GM19240 (cell line): ENCODE measurements around the gene SPAG16.

Experiments
- DNase-seq: peaks from one replicate; pipeline ENCODE4 v3.0.0; 2011; ENCODE audit warnings: low spot score; ENCODE audit not compliant: insufficient read length

The SPAG16 gene

GRCh38 chr2:214156971-214157370 lies 872.7 kb downstream of the SPAG16 start:
- no peak for DNase-seq

GRCh38 chr2:214158851-214159250 lies 874.6 kb downstream of the SPAG16 start:
- DNase-seq: no peak

GRCh38 chr2:214169281-214169680 lies 885.0 kb downstream of the SPAG16 start:
- no peak for DNase-seq

GRCh38 chr2:214169736-214170135 lies 885.5 kb downstream of the SPAG16 start:
- no peak for DNase-seq

- DNase-seq: no peak
Observed at GRCh38 chr2:214174563-214174962, 890.3 kb downstream of the SPAG16 start.

- DNase-seq: no peak
Observed at GRCh38 chr2:214180071-214180470, 895.8 kb downstream of the SPAG16 start.

- no peak for DNase-seq
Observed at GRCh38 chr2:214180686-214181085, 896.4 kb downstream of the SPAG16 start.

- DNase-seq: no peak
Observed at GRCh38 chr2:214184461-214184860, 900.2 kb downstream of the SPAG16 start.

- no peak for DNase-seq
Observed at GRCh38 chr2:214185546-214185945, 901.3 kb downstream of the SPAG16 start.

GRCh38 chr2:214192711-214193110 lies 908.4 kb downstream of the SPAG16 start:
- no peak for DNase-seq

GRCh38 chr2:214193943-214194342 lies 909.7 kb downstream of the SPAG16 start:
- no peak for DNase-seq

GRCh38 chr2:214196260-214196659 lies 912.0 kb downstream of the SPAG16 start:
- DNase-seq: no peak

GRCh38 chr2:214201892-214202291 lies 917.6 kb downstream of the SPAG16 start:
- DNase-seq: no peak

- no peak for DNase-seq
Observed at GRCh38 chr2:214203214-214203613, 919.0 kb downstream of the SPAG16 start.

GRCh38 chr2:214203744-214204289 lies 919.6 kb downstream of the SPAG16 start:
- DNase-seq: no peak

GRCh38 chr2:214215107-214215506 lies 930.8 kb downstream of the SPAG16 start:
- no peak for DNase-seq

GRCh38 chr2:214217136-214217535 lies 932.9 kb downstream of the SPAG16 start:
- DNase-seq: no peak

GRCh38 chr2:214217599-214217998 lies 933.3 kb downstream of the SPAG16 start:
- DNase-seq: no peak

- DNase-seq: no peak
Observed at GRCh38 chr2:214220251-214220650, 936.0 kb downstream of the SPAG16 start.

- DNase-seq: no peak
Observed at GRCh38 chr2:214226061-214226460, 941.8 kb downstream of the SPAG16 start.

- no peak for DNase-seq
Observed at GRCh38 chr2:214232271-214232670, 948.0 kb downstream of the SPAG16 start.

GRCh38 chr2:214233164-214233563 lies 948.9 kb downstream of the SPAG16 start:
- DNase-seq: no peak

- DNase-seq: no peak
Observed at GRCh38 chr2:214242797-214243196, 958.5 kb downstream of the SPAG16 start.

- DNase-seq: no peak
Observed at GRCh38 chr2:214244847-214245246, 960.6 kb downstream of the SPAG16 start.
